ENCODE results near the gene IGF2BP2. TPM values are rescaled to one million over a fixed set of nuclear protein-coding genes. Genes with fewer than 3 reads are reported as not detected.
A peak's percentile ranks its signal among the peaks of the same experiment; 100 is the strongest.

IGF2BP2 gene
- 100 to 1,000 TPM; 143 to 162 TPM for total RNA-seq
- 156 TPM for polyA plus RNA-seq (2013, experiment 1 of 2)
- polyA plus RNA-seq (2013, experiment 2 of 2) = 148 TPM
- long read RNA-seq, experiment 1, transcript IGF2BP2-202 (16 exons, 3,688 nt) = major isoform, 5 of 56 reads
- long read RNA-seq, experiment 1, partial matches to known transcripts = 10 of 56 reads
- long read RNA-seq, experiment 1, other reads (novel, unspliced or antisense) = 41 of 56 reads
- long read RNA-seq, experiment 2, transcript IGF2BP2-202 (16 exons, 3,688 nt) = major isoform, 128 of 295 reads
- long read RNA-seq, experiment 2, transcript IGF2BP2-201 (15 exons, 3,291 nt) = minor isoform, 57 of 295 reads
- long read RNA-seq, experiment 2, partial matches to known transcripts = 33 of 295 reads
- long read RNA-seq, experiment 2, other reads (novel, unspliced or antisense) = 75 of 295 reads
- long read RNA-seq, experiment 3, transcript IGF2BP2-201 (15 exons, 3,291 nt) = major isoform, 30 of 83 reads
- long read RNA-seq, experiment 3, transcript IGF2BP2-202 (16 exons, 3,688 nt) = minor isoform, 24 of 83 reads
- long read RNA-seq, experiment 3, partial matches to known transcripts = 11 of 83 reads
- long read RNA-seq, experiment 3, other reads (novel, unspliced or antisense) = 17 of 83 reads
- long read RNA-seq, experiment 4, partial matches to known transcripts = 23 of 35 reads
- long read RNA-seq, experiment 4, other reads (novel, unspliced or antisense) = 7 of 35 reads

DNA sequence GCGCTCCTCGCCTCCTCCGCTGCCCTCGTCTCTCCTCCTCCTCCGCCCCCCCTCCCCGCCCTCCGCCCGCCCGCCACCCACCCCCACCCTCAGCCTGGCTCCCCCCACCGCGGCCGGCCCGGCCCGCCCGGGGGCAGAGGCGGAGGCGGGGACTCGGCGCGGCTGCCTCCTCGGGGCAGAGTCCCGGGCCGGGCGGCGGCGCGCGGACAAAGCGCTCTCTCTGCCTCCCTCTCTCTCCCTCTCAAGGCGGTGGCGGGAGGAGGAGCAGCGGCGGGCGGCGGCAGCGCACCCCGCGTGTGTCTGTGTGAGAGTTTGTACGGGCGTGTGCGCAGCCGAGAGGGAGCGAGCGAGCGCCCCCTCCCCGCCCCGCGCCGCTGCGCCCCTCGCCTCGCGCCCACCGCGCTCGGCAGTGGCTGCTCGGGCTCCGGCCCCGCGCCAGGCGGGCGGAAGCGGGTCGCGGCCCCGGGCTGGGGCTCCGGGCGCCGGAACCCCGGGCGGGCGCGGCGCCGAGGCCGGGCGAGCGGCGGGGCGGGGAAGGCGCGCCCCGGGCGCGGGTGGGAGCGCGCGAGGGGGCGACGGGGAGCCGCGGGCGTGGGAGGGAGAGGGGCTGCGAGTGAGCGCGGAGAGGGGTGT is at the start of gene IGF2BP2:
IGF2BP2 (minus strand) TSS at position 37 of the 633 bp plus-strand sequence. CDS start 82 bp downstream, outside the sequence.
- peaks cover 35% of the 10 kb centered on the region for H3K36me3 ChIP-seq (ENCODE audit: control insufficient read depth, insufficient read depth, low read length)
- peaks cover 29% of the 10 kb centered on the region for H3K9me3 ChIP-seq (ENCODE audit: control insufficient read depth, low read length)
- H3K4me3 ChIP-seq (ENCODE audit: low read length) = peak within 1 kb of the TSS; percentile 93
- Mint-ChIP-seq H3K27ac (peak within 1 kb of the TSS; percentile 98), H3K4me3 (peak within 1 kb of the TSS; percentile 95), H3K27me3 (ENCODE audit: insufficient read depth) (peaks cover 4% of the 10 kb centered on the region), H3K36me3 (ENCODE audit: low read depth) (peaks cover 37% of the 10 kb centered on the region), H3K9me3 (peaks cover 36% of the 10 kb centered on the region), H3K4me1 (peaks cover 27% of the 10 kb centered on the region)
- H3K9ac ChIP-seq (ENCODE audit: extremely low read depth, low read length, poor library complexity, severe bottlenecking) = peak within 1 kb of the TSS; percentile 96
- peak; percentile 92 for DNase-seq
- H3K4me1 ChIP-seq (ENCODE audit: control insufficient read depth, insufficient read depth, low read length) = peaks cover 3% of the 10 kb centered on the region
- peak within 1 kb of the TSS; percentile 95 for H3K27ac ChIP-seq (ENCODE audit: low read depth, low read length)
- WGBS, 2 experiments (ENCODE audit: insufficient coverage in 1 of 2, insufficient read length in 1 of 2) = 0% methylated on average over 86 of the region's 96 CpGs; no CpG with 5 or more reads in 1 of the 2 experiments
- peak; percentile 32 for TF ChIP-seq CTCF (conservative IDR thresholded peaks at IDR 0.05)
- no peaks in the 10 kb centered on the region for H3K27me3 ChIP-seq (ENCODE audit: control insufficient read depth, insufficient read depth, low read length, poor library complexity, severe bottlenecking)

GRCh38 chr3:185874119-185874518 is 49.3 kb upstream of the IGF2BP2 start:
- Histone ChIP-seq H3K4me3 (ENCODE audit: low read length) (no peak overlapping the region), H3K4me1 (ENCODE audit: control insufficient read depth, insufficient read depth, low read length) (no peaks in the 10 kb centered on the region), H3K9me3 (ENCODE audit: control insufficient read depth, low read length) (no peaks in the 10 kb centered on the region), H3K9ac (ENCODE audit: extremely low read depth, low read length, poor library complexity, severe bottlenecking) (no peak overlapping the region), H3K36me3 (ENCODE audit: control insufficient read depth, insufficient read depth, low read length) (no peaks in the 10 kb centered on the region), H3K27me3 (ENCODE audit: control insufficient read depth, insufficient read depth, low read length, poor library complexity, severe bottlenecking) (no peaks in the 10 kb centered on the region), H3K27ac (ENCODE audit: low read depth, low read length) (no peak overlapping the region)
- Mint-ChIP-seq H3K4me3 (no peak overlapping the region), H3K4me1 (no peaks in the 10 kb centered on the region), H3K9me3 (no peaks in the 10 kb centered on the region), H3K27me3 (ENCODE audit: insufficient read depth) (no peaks in the 10 kb centered on the region), H3K36me3 (ENCODE audit: low read depth) (no peaks in the 10 kb centered on the region), H3K27ac (no peak overlapping the region)
- 83 to 95% methylated on average over 9 of the region's 9 CpGs for WGBS, 2 experiments (ENCODE audit: insufficient coverage in 1 of 2, insufficient read length in 1 of 2)
- no peak for TF ChIP-seq CTCF (conservative IDR thresholded peaks at IDR 0.05)
- DNase-seq = no peak

GRCh38 chr3:185867650-185868049 is 42.8 kb upstream of the IGF2BP2 start:
- H3K4me1 Mint-ChIP-seq = peaks cover 5% of the 10 kb centered on the region
- H3K4me3 ChIP-seq (ENCODE audit: low read length) = no peak overlapping the region
- no peak for DNase-seq
- H3K27ac Mint-ChIP-seq = no peak overlapping the region
- H3K27me3 Mint-ChIP-seq (ENCODE audit: insufficient read depth) = no peaks in the 10 kb centered on the region
- no peaks in the 10 kb centered on the region for H3K27me3 ChIP-seq (ENCODE audit: control insufficient read depth, insufficient read depth, low read length, poor library complexity, severe bottlenecking)
- no peaks in the 10 kb centered on the region for H3K9me3 Mint-ChIP-seq
- TF ChIP-seq CTCF (conservative IDR thresholded peaks at IDR 0.05) = no peak
- H3K4me1 ChIP-seq (ENCODE audit: control insufficient read depth, insufficient read depth, low read length) = no peaks in the 10 kb centered on the region
- no peaks in the 10 kb centered on the region for H3K36me3 Mint-ChIP-seq (ENCODE audit: low read depth)
- 94 to 100% methylated on average over 1 to 2 of the region's 2 CpGs for WGBS, 2 experiments (ENCODE audit: insufficient coverage in 1 of 2, insufficient read length in 1 of 2)
- no peak overlapping the region for H3K27ac ChIP-seq (ENCODE audit: low read depth, low read length)
- H3K9me3 ChIP-seq (ENCODE audit: control insufficient read depth, low read length) = no peaks in the 10 kb centered on the region
- H3K9ac ChIP-seq (ENCODE audit: extremely low read depth, low read length, poor library complexity, severe bottlenecking) = no peak overlapping the region
- no peaks in the 10 kb centered on the region for H3K36me3 ChIP-seq (ENCODE audit: control insufficient read depth, insufficient read depth, low read length)
- no peak overlapping the region for H3K4me3 Mint-ChIP-seq

All from endodermal cell (in vitro differentiated cells).